Hepatocyte (in vitro differentiated cells): ENCODE results near the gene ICAM2.

Experiments used
- EZH2 ChIP-seq: fragments of 200-600 bp; sonication (generic); IDR thresholded peaks from 2 replicates; pipeline ENCODE4 v1.6.1; 2016; ENCODE audit warnings: antibody characterized with exemption, mild to moderate bottlenecking, borderline replicate concordance
- EZH2phosphoT487 ChIP-seq: fragments of 200-600 bp; sonication (generic); IDR thresholded peaks from one replicate; pipeline ENCODE4 v1.6.1; 2018; ENCODE audit warnings: antibody characterized with exemption, mild to moderate bottlenecking, low read depth, moderate library complexity; ENCODE audit not compliant: unreplicated experiment, severe bottlenecking
- TF ChIP-seq, protein P1 (sequence below): fragments of 200-600 bp; sonication (generic); IDR thresholded peaks from 2 replicates; pipeline ENCODE4 v1.5.1; 2016; ENCODE audit warnings: antibody characterized with exemption, mild to moderate bottlenecking; ENCODE audit not compliant: poor library complexity

DNA sequence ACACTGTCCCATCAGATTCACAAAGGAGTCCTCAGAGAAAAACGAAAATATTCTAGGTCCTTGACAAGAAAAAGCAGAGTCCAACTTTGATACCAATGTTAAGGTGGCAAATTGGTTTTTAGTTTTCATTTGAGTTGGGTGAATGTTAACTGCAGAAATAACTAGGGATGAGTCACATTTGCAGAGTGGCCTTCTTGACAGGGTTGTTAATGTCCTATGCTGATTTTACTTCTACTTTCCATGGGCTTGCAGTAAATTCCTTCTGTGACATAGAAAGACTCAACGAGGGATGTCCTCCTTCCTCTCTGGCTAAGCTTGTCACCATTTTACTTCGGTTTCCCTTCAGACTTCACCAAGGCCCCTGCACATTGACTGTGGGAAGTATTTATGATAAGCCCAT is 47.2 kb upstream of the ICAM2 start:
- TF ChIP-seq, protein P1, sequence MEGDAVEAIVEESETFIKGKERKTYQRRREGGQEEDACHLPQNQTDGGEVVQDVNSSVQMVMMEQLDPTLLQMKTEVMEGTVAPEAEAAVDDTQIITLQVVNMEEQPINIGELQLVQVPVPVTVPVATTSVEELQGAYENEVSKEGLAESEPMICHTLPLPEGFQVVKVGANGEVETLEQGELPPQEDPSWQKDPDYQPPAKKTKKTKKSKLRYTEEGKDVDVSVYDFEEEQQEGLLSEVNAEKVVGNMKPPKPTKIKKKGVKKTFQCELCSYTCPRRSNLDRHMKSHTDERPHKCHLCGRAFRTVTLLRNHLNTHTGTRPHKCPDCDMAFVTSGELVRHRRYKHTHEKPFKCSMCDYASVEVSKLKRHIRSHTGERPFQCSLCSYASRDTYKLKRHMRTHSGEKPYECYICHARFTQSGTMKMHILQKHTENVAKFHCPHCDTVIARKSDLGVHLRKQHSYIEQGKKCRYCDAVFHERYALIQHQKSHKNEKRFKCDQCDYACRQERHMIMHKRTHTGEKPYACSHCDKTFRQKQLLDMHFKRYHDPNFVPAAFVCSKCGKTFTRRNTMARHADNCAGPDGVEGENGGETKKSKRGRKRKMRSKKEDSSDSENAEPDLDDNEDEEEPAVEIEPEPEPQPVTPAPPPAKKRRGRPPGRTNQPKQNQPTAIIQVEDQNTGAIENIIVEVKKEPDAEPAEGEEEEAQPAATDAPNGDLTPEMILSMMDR = no peak
- no peak for TF ChIP-seq EZH2
- TF ChIP-seq EZH2phosphoT487 = no peak
